Prostate gland (tissue), 2 donors: ENCODE results near the gene COMMD4. TPM values are rescaled to one million over a fixed set of nuclear protein-coding genes. Genes with fewer than 3 reads are reported as not detected.
"Not testable (repeated sequence)": the region's sequence is repeated elsewhere in the genome, so short reads cannot be mapped to it uniquely, and the experiment has no call there.

Experiments
- DNase-seq: peaks from one replicate; pipeline ENCODE4 v3.0.0-alpha.2; 2019; ENCODE audit warnings: low spot score
- H3K27ac ChIP-seq, 2 donors: fragments of 200-600 bp; sonication (generic); 2 replicates each; pipeline ENCODE4 v1.5.1; 2017 to 2019
- H3K27me3 ChIP-seq: fragments of 200-600 bp; sonication (generic); replicated peaks from 2 replicates; pipeline ENCODE4 v1.5.1; 2019; ENCODE audit not compliant: insufficient read depth
- H3K36me3 ChIP-seq, 2 donors: fragments of 200-600 bp; sonication (generic); 1 replicate in 1 of 2; 2 replicates in 1 of 2; pipeline versions ENCODE4 v1.5.1 to v1.8.1; 2017 to 2019
- H3K4me1 ChIP-seq: fragments of 200-600 bp; sonication (generic); replicated peaks from 2 replicates; pipeline ENCODE4 v1.5.1; 2019
- H3K4me3 ChIP-seq, 2 donors: fragments of 200-600 bp; sonication (generic); 2 replicates each; pipeline ENCODE4 v1.5.1; 2017 to 2019
- H3K9me3 ChIP-seq: fragments of 200-600 bp; sonication (generic); 2 replicates; pipeline ENCODE4 v1.5.1; 2017
- POLR2A ChIP-seq: fragments of 450-650 bp; IDR thresholded peaks from one replicate; pipeline ENCODE4 v1.6.1; 2016; ENCODE audit warnings: antibody characterized with exemption, mild to moderate bottlenecking
- POLR2AphosphoS5 ChIP-seq: sonication (generic); formaldehyde crosslinking; IDR thresholded peaks from one replicate; pipeline ENCODE4 v1.6.1; 2017; ENCODE audit warnings: antibody characterized with exemption
- WGBS: methylation state at CpG from one replicate; pipeline ENCODE4 v1.1.5; 2018; 5-methylcytosine and 5-hydroxymethylcytosine counted together
- intact Hi-C: fragments of 100-400 bp; cut with DNase I; formaldehyde crosslinking; loops from one replicate; pipeline ENCODE4 v1.14.2; 2022
- total RNA-seq, 2 donors: library from RNA; depleted of rRNA; stranded (reverse); fragments of >200 nt; gene quantifications; one replicate each; pipeline ENCODE4 v1.1.0, GENCODE V29; 2016
- TF ChIP-seq, protein P1 (sequence below), 4 experiments: fragments of 200-600 bp in 2 of 4; fragments of 450-650 bp in 2 of 4; sonication (generic) in 2 of 4; IDR thresholded peaks; 1 replicate in 3 of 4; 2 replicates in 1 of 4; pipeline ENCODE4 v1.5.1; 2016 to 2019; ENCODE audit warnings: antibody characterized with exemption in 4 of 4, mild to moderate bottlenecking in 2 of 4, moderate library complexity in 2 of 4

Gene COMMD4
- 100 to 1,000 TPM; 100 to 116 TPM for total RNA-seq

- peak; percentile 92 for DNase-seq
- WGBS: under 1% methylated on average over 40 of the region's 42 CpGs
- peak within 1 kb of the TSS; percentile 65 to 78 for H3K4me3 ChIP-seq
- no peaks in the 10 kb centered on the region for H3K36me3 ChIP-seq
- no peaks in the 10 kb centered on the region for H3K27me3 ChIP-seq
- intact Hi-C loops: no loop called here
- peak within 1 kb of the TSS; percentile 45 to 51 for H3K27ac ChIP-seq
- no peak for TF ChIP-seq POLR2A
- TF ChIP-seq POLR2AphosphoS5: peak; percentile 95
- no peaks in the 10 kb centered on the region for H3K4me1 ChIP-seq
- no peaks in the 10 kb centered on the region for H3K9me3 ChIP-seq
Measured at GRCh38 chr15:75335705-75336355, at the start of gene COMMD4. Gene COMMD4 (plus strand): TSS chr15:75336063. CDS start chr15:75336090, 27 bp downstream.

DNA sequence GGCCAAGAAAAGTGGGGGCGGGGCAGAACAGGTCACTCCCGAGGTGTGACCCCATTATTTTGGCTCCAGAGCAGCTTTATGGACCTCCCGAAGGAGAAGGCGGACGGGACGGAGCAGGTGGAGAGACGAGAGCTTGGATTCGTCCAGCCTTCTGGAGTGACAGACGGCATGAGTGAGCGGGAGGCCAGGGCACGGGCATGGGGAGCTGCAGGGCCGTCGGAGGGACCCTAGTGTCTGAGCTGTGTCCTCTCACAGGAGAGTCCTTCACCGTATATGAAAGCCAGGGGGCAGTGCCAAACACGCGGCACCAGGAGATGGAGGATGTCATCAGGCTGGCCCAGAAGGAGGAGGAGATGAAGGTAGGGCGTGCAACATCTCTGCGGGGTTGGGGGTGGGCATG, 42.2 kb upstream of the COMMD4 start:
- H3K9me3 ChIP-seq, H3K4me3 ChIP-seq, H3K27ac ChIP-seq, DNase-seq, intact Hi-C loops, H3K4me1 ChIP-seq, H3K27me3 ChIP-seq, H3K36me3 ChIP-seq: not testable (repeated sequence)
- no CpG with 5 or more reads among the region's 18 CpGs for WGBS

GRCh38 chr15:75298541-75299310, 37.1 kb upstream of the COMMD4 start:
- H3K36me3 ChIP-seq, H3K4me1 ChIP-seq, H3K4me3 ChIP-seq, intact Hi-C loops, DNase-seq, H3K27me3 ChIP-seq, H3K9me3 ChIP-seq, H3K27ac ChIP-seq: not testable (repeated sequence)
- WGBS: 73% methylated on average over 5 of the region's 13 CpGs

GRCh38 chr15:75299311-75299688, 36.6 kb upstream of the COMMD4 start:
- H3K36me3 ChIP-seq, H3K27ac ChIP-seq, H3K4me1 ChIP-seq, H3K27me3 ChIP-seq, intact Hi-C loops, H3K4me3 ChIP-seq, H3K9me3 ChIP-seq: not testable (repeated sequence)
- WGBS: no CpG with 5 or more reads among the region's 6 CpGs
- DNase-seq: peak; percentile 32
- TF ChIP-seq, protein P1, sequence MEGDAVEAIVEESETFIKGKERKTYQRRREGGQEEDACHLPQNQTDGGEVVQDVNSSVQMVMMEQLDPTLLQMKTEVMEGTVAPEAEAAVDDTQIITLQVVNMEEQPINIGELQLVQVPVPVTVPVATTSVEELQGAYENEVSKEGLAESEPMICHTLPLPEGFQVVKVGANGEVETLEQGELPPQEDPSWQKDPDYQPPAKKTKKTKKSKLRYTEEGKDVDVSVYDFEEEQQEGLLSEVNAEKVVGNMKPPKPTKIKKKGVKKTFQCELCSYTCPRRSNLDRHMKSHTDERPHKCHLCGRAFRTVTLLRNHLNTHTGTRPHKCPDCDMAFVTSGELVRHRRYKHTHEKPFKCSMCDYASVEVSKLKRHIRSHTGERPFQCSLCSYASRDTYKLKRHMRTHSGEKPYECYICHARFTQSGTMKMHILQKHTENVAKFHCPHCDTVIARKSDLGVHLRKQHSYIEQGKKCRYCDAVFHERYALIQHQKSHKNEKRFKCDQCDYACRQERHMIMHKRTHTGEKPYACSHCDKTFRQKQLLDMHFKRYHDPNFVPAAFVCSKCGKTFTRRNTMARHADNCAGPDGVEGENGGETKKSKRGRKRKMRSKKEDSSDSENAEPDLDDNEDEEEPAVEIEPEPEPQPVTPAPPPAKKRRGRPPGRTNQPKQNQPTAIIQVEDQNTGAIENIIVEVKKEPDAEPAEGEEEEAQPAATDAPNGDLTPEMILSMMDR (IDR thresholded peaks at IDR 0.05): peak in 2 of 4 experiments; percentile 20 to 29

DNA sequence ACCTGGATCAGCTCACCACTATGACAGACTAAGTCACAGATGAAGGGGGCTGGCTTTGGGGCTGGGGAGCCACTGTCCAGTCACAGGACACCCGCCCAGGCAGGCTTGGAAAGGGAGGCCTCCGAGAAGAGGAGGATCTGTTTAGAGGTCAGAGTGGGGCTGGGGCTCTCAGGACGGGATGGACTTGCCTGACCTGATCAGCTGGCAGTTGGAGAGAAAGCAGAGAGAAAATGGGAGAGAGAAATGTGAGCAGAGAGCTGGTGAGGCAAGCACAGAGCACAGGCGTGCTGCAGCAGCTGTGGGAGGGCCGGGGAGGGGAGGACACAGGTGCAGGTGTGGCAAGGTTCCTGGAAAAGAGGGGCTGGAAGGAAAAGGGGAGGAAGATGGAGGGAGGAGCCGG, 35.8 kb upstream of the COMMD4 start:
- 41% methylated on average over 6 of the region's 6 CpGs for WGBS
- H3K4me1 ChIP-seq, DNase-seq, intact Hi-C loops, H3K4me3 ChIP-seq, H3K27me3 ChIP-seq, H3K27ac ChIP-seq, H3K9me3 ChIP-seq, H3K36me3 ChIP-seq: not testable (repeated sequence)

GRCh38 chr15:75302318-75302717, 33.5 kb upstream of the COMMD4 start:
- no peak for DNase-seq
- 89% methylated on average over 9 of the region's 9 CpGs for WGBS

DNA sequence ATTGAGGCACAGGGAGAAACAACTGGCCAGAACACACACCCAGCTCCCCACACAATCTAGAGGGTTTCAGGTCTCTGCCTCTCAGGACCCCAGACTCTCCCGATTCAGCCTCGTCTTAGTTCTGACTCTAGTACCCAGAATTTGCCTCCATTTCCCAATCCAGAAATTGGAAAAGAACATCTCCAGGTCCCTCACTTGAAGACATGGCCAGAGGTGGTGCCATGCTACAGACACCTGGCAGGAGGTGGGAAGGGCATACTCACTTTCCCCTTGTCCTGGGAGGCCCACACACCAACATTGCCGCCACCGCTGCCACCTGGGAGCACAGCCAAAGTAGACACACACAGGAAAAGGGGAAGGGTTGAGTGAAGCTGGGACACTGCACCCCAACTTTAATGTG, 33.1 kb upstream of the COMMD4 start:
- H3K27me3 ChIP-seq, DNase-seq, H3K27ac ChIP-seq, H3K9me3 ChIP-seq, H3K4me3 ChIP-seq, H3K4me1 ChIP-seq, H3K36me3 ChIP-seq, intact Hi-C loops: not testable (repeated sequence)
- WGBS: 95% methylated on average over 4 of the region's 4 CpGs

More at GRCh38 chr15:75302318-75302717, 33.5 kb upstream of the COMMD4 start:
- no peak for TF ChIP-seq POLR2AphosphoS5
- no peak for TF ChIP-seq POLR2A
- TF ChIP-seq, protein P1 (IDR thresholded peaks at IDR 0.05): no peak
- Histone ChIP-seq H3K9me3 (no peaks in the 10 kb centered on the region), H3K36me3 (no peaks in the 10 kb centered on the region), H3K4me1 (no peaks in the 10 kb centered on the region), H3K27ac (no peak overlapping the region), H3K27me3 (peaks cover 4% of the 10 kb centered on the region), H3K4me3 (no peak overlapping the region)
- intact Hi-C loops: no loop called here
